ENCODE results near the gene GPATCH11. TPM values are rescaled to one million over a fixed set of nuclear protein-coding genes. Genes with fewer than 3 reads are reported as not detected.

GPATCH11 gene
- polyA plus RNA-seq, 2 of the 4 experiments (the other 2 are of a cell fraction): 9.0 to 10.4 TPM

GRCh38 chr2:37068686-37069085 lies 15.6 kb upstream of the GPATCH11 start:
- ChIA-PET POLR2A (no interaction called here), CTCF (interaction anchor here (1.0 kb wide), 1 partner anchor 823 kb away, joined by 3 read pairs; no protein-coding TSS in a partner anchor)
- ATAC-seq (no peak), DNase-seq (ENCODE audit: low read depth in 1 of 2, low spot score in 1 of 2) (no peak), FAIRE-seq (no peak)
- H3K9me3 ChIP-seq: no peaks in the 10 kb centered on the region
- TF ChIP-seq RNF2 (IDR thresholded peaks at IDR 0.05; ENCODE audit: borderline replicate concordance, low read depth): no peak
- no peak for TF ChIP-seq HDAC2 (IDR thresholded peaks at IDR 0.05)
- no peak for TF ChIP-seq ZFP36 (IDR thresholded peaks at IDR 0.05; ENCODE audit: borderline replicate concordance, partially characterized antibody)
- no peak for TF ChIP-seq NFE2L2 (conservative IDR thresholded peaks at IDR 0.05; ENCODE audit: low read length)
- TF ChIP-seq KDM1A (IDR thresholded peaks at IDR 0.05; ENCODE audit: low read depth): no peak
- TF ChIP-seq KDM5A (IDR thresholded peaks at IDR 0.05): no peak
- no peak for TF ChIP-seq TP53 (CRISPR knock-in tag; IDR thresholded peaks at IDR 0.05)
- no peak for TF ChIP-seq ZNF302 (CRISPR knock-in tag; IDR thresholded peaks at IDR 0.05)
- no peak for TF ChIP-seq TFCP2L1 (CRISPR knock-in tag; IDR thresholded peaks at IDR 0.05)
- no peak for TF ChIP-seq ELK1 (IDR thresholded peaks at IDR 0.05; ENCODE audit: low read depth, low read length)
- TF ChIP-seq FOXS1 (CRISPR knock-in tag; IDR thresholded peaks at IDR 0.05): no peak
- TF ChIP-seq HEYL (CRISPR knock-in tag; IDR thresholded peaks at IDR 0.05): no peak
- TF ChIP-seq RAD21 (conservative IDR thresholded peaks at IDR 0.05 in 1 of 2, IDR thresholded peaks at IDR 0.05 in 1 of 2): no peak
- no peak for TF ChIP-seq EP300 (IDR thresholded peaks at IDR 0.05)
- TF ChIP-seq CBX8 (IDR thresholded peaks at IDR 0.05): no peak
- no peak for TF ChIP-seq RFX5 (IDR thresholded peaks at IDR 0.05)
- TF ChIP-seq MAX (IDR thresholded peaks at IDR 0.05): no peak
- TF ChIP-seq ZSCAN20 (CRISPR knock-in tag; IDR thresholded peaks at IDR 0.05): no peak
- H3K4me3 ChIP-seq: no peak overlapping the region
- WGBS (ENCODE audit: missing lambda C conversion rate): 80% methylated on average over 6 of the region's 6 CpGs
- H3K27ac ChIP-seq: no peak overlapping the region
- H3K4me2 ChIP-seq: no peak overlapping the region
- H3K4me1 ChIP-seq: no peaks in the 10 kb centered on the region

DNA sequence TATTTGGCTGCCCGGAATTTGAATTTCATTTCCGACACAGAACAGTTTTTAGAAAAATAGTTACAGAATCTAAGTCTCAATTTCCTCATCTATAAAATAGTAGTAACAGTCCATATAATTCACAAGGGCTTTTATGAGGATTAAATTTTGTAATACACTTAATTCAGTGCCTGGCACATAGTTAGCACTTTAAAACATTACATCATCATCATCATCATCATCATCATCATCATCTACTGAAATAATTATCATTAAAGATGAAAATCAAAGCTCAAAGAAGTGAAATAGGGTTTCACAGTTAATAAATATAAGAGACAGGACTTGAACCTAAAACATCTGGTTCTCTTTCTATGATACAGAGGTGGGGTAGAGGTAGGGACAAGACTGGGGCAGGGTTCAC lies 13.4 kb upstream of the GPATCH11 start:
- 93% methylated on average over 2 of the region's 2 CpGs for WGBS (ENCODE audit: missing lambda C conversion rate)
- no peak overlapping the region for H3K4me3 ChIP-seq
- no peak overlapping the region for H3K4me2 ChIP-seq
- ChIA-PET CTCF (no interaction called here), POLR2A (no interaction called here)
- ATAC-seq: no peak
- no peak for FAIRE-seq
- no peaks in the 10 kb centered on the region for H3K9me3 ChIP-seq
- no peaks in the 10 kb centered on the region for H3K4me1 ChIP-seq
- no peak for DNase-seq (ENCODE audit: low read depth in 1 of 2, low spot score in 1 of 2)
- no peak overlapping the region for H3K27ac ChIP-seq
- TF ChIP-seq ELK1 (IDR thresholded peaks at IDR 0.05; ENCODE audit: low read depth, low read length): no peak
- no peak for TF ChIP-seq CBX8 (IDR thresholded peaks at IDR 0.05)
- no peak for TF ChIP-seq HMGXB4 (CRISPR knock-in tag; IDR thresholded peaks at IDR 0.05; ENCODE audit: borderline replicate concordance)
- no peak for TF ChIP-seq RAD21 (conservative IDR thresholded peaks at IDR 0.05 in 1 of 2, IDR thresholded peaks at IDR 0.05 in 1 of 2)
- no peak for TF ChIP-seq RFX5 (IDR thresholded peaks at IDR 0.05)
- TF ChIP-seq CBX2 (IDR thresholded peaks at IDR 0.05; ENCODE audit: borderline replicate concordance, low read depth): no peak
- TF ChIP-seq FOXS1 (CRISPR knock-in tag; IDR thresholded peaks at IDR 0.05): no peak
- no peak for TF ChIP-seq FOSL2 (IDR thresholded peaks at IDR 0.05)
- TF ChIP-seq FOSL2 (CRISPR knock-in tag; IDR thresholded peaks at IDR 0.05): no peak
- no peak for TF ChIP-seq NFE2L2 (conservative IDR thresholded peaks at IDR 0.05; ENCODE audit: low read length)
- TF ChIP-seq EHF (CRISPR knock-in tag; IDR thresholded peaks at IDR 0.05): no peak
- TF ChIP-seq ESRRA (IDR thresholded peaks at IDR 0.05; ENCODE audit: borderline replicate concordance, low read length): no peak
- no peak for TF ChIP-seq SREBF2 (IDR thresholded peaks at IDR 0.05)
- TF ChIP-seq PHF8 (IDR thresholded peaks at IDR 0.05; ENCODE audit: borderline replicate concordance, low read depth): no peak
- no peak for TF ChIP-seq EP300 (IDR thresholded peaks at IDR 0.05)

All from A549 (cell line).